ENCODE results near the gene BBLN.

DNA sequence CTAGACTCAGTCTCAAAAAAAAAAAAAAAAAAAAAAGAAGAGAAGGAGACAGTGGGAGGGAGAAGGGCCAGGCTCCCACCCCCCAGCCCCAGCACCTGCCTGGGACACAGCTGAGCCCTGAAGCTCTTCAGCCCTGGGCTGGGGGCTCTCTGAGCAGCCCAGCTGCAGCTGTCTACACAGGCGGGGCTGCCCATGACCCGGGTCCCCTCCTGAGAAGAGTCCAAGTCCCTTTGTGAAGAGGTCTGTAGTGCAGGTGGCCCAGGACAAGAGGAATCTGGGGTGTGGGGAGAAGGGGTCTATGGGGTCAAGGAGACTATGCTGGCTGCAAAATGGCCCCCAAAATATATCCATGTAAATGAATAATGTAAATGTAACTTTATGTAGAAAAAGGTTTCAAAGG, 17.5 kb upstream of the BBLN start:
- TF ChIP-seq GATA2 (IDR thresholded peaks at IDR 0.05; ENCODE audit: low read depth, low read length) (no peak), GATA3 (IDR thresholded peaks at IDR 0.05; ENCODE audit: low read depth, low read length) (no peak)

All from SH-SY5Y (cell line).